Measurements from ENCODE around the gene ERBB4.

The ERBB4 gene

GRCh38 chr2:212538305-212539071 lies at the start of gene ERBB4:
Gene ERBB4 (minus strand): TSS chr2:212538802. CDS start chr2:212538530, 272 bp downstream.
- DNase-seq: no peak

DNA sequence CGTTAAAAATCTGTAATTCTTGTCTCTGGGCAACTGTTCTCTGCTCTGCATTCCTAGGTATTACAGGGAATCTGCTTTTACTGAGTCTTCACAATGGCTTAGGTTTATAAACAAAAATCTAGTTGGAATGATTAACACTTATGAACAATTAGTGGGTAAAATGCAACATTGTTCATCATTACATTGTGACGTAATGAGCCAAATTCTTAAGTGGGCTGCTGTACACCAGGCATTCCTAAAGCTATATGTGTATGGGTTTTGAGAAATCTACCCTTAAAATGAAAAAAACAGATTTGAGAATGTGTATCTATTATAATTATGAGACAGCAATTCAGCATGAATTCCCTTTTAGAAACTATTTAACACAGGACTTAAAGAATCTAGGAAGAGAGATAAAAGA lies 41.5 kb upstream of the ERBB4 start:
- DNase-seq: no peak

- DNase-seq: no peak
Observed at GRCh38 chr2:212556296-212556695, 17.7 kb upstream of the ERBB4 start.

GRCh38 chr2:212554233-212554632 lies 15.6 kb upstream of the ERBB4 start:
- DNase-seq: no peak

DNA sequence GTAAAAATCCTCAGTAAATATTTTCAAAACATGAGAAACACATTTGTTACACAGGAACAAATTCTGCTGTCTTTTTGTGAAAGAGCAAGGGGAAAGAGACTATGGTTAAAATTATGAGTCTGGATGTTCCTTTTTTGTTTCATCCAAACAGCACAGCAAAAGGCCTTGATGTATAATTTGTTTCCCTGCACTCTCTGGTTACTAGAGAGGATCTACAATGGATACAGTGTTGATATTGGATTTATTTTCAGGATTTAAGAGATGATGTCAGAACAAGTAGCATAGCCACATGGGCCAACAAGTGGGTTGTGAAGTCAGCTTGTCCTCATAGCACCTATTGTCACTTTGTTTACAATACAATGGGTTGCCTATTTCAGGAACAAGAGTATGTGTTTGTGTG lies 11.3 kb upstream of the ERBB4 start:
- DNase-seq: no peak

DNA sequence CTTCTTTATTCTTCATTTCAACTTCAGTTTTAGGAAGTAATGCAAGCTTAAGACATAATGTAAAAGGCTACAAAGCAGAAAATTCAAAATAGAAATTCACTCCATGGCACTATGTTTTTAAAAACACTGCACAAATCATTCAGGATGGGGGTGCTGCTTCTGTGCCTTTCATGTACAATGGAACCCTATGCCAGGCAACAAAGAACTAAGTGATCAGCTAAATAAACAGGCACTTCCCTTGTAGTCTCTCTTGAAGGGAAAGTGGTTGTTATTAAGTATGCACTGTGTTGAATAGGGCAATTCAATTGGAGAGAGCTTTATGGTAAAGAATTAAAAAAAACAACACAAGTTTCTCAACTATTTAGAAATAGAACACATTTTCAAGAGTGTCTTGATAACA lies 10.9 kb upstream of the ERBB4 start:
- no peak for DNase-seq

DNA sequence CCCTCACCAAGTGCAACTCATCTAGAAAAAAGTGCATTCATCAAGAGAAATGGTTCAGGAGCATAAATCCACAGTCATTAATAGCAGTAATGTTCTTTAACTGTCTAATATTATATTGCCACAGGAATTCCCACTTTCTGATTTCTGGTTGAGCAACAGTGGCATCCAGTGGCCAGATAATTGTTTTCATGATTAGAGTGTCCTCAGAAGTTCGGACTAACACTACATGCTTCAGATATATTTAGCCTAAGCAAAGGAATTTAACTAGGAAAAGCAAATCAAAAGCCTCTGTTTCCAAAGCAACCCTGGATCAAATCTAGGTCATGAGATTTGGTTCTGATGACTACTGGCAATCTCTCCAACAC lies 9.8 kb upstream of the ERBB4 start:
- DNase-seq: no peak

- no peak for DNase-seq
Observed at GRCh38 chr2:212547716-212548454, 9.3 kb upstream of the ERBB4 start.

DNA sequence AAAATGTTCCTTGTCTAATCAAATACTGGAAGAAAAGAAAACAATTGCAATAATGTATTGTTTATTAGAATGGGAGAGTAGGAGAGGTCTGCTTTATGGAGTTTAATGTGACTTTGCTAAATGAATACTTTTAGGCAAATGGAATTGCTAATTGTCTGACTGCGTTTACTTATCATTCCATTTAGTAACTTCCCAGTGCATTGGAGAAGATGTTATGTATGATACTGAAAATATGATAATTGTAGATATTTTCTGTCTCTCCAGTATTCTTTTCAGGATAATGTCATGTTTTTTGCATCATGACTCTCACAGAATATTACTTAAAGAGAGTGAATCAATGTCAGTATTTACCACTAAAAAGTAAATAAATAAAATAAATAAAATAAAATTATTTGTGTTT lies 8.1 kb upstream of the ERBB4 start:
- no peak for DNase-seq

GRCh38 chr2:212540341-212540740 lies 1.7 kb upstream of the ERBB4 start:
- DNase-seq: no peak

DNA sequence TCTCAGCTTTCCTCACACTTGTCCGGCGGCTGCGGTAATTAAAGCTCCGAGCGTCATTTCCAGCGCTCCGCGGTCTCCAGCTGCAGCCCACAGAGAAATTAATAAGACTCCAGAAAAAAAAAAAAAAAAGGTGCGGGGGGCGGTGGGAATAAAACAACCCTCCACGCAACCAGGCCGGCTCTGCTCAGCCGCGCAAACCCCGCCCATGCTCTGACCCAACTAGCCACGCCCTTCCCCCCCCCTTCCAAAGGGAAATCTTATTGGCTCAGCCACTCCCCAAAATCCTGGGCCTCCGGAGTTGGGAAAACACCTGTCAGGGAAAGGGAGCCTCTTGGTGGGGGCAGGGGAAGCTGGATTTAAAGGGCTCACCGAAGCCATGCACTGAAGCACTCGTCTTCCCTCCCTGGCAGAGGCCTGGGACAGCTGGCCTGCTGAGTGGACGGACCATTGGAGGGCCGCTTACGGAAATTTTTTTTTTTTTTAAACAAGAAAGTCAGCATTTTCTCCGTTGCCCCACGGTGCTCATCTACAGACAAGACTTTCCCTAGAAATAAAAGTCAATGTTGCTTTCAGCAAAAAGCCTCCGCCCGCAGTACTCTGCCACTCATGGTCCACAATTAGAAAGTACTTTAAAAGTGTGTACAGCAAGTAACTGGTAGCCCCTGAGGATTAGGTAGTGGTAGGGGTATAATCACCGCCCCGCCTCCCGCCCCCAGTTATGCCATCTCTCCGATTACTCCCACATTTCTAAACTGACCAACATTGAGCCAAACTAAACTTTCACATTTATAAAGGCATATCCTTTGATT lies 674 bp upstream of the ERBB4 start:
- DNase-seq: no peak

DNA sequence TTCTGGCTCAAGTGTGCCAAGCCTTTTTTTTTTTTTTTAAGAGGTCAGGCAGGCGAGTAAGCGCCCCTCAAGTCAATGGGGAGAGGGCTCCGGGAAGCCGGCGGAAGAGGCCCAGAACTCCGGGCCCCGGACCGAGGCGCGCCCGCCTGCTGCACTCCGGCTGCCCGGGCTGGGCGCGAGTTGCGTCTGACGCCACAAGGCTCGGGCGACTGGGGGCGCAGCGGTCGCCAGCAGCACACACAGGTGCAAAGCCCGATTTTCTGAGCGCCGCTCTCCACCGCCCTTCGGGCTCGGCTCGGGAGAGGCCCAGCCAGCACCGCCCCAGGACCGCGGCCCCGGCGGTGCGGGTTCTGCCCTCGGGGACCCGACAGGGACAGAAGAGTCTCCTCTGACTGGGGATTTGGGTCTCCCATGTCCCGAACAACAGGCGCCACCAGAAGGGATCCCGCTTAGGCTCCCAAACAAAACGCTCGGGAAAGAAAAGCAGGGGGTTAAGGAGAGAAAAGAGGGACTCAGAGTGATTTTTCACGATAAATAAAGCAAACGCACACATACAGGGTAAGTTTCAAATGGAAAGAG lies 787 bp downstream of the ERBB4 start:
- no peak for DNase-seq

GRCh38 chr2:212536817-212537725 lies 1.5 kb downstream of the ERBB4 start:
- no peak for DNase-seq

DNA sequence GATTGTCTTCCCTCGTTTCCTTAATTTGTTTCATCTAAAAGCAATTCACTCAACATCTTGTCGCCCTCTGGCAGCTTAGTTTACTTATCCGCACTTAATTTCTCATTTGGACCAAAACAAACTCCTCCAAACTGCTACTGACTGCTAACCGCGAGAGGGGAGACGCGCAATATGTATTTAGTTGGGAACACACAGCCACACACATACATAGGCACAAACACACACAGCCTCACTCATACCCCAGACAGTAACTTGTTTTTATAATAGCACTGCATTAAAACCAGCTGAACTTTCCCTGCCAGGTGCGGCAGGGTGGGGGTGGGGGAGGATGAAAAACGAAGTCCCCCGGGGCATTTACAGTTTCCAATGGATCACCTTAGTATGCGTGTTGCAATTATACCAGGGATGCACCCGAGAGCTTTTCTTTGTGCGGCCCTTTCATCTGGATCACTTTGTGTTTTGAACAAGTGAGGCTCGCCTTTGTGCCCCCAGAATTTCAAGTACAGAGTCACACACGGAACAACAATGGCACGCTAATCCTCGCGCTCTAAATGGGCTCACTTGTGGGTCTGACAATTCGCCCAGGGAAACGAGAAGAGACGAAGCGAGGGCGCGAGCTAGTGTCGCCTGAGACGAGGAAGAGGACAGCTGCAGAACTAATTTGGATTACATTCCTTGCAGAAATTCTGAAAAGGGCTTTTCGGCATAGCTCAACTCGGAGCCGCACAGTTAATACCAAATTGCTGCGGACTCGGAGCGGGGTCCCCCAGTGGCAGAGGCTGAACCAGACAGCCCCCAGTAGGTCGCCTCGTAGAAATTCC lies 2.4 kb downstream of the ERBB4 start:
- no peak for DNase-seq

GRCh38 chr2:212534336-212534735 lies 4.3 kb downstream of the ERBB4 start:
- DNase-seq: no peak

- no peak for DNase-seq
Observed at GRCh38 chr2:212532585-212532984, 6.0 kb downstream of the ERBB4 start.

GRCh38 chr2:212532087-212532486 lies 6.5 kb downstream of the ERBB4 start:
- no peak for DNase-seq

DNA sequence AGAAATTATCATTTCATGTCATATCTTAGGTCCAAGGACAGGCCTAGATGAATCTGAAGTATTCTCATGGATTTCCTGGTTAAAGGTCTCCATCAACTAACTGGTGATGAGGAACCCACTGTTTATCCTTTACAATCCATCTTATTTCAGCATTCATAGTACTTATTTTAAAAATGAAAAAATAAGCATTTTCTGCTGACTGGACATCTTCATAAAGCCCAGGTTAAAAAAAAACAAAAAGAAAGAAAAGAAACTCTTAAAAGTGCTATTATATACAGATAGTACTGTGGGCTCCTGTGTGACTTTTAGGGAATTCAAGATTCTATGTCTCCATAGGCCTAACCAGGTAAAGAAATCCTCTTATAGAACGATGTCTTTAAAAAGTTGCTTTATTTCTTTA lies 7.1 kb downstream of the ERBB4 start:
- no peak for DNase-seq

GRCh38 chr2:212530991-212531390 lies 7.6 kb downstream of the ERBB4 start:
- DNase-seq: no peak

GRCh38 chr2:212530373-212530772 lies 8.2 kb downstream of the ERBB4 start:
- no peak for DNase-seq

All from CD4-positive, alpha-beta T cell treated with Interleukin-17A for 4 hours (primary cell).